Right atrium auricular region (tissue), 2 donors: ENCODE measurements around the gene JDP2. TPM values are rescaled to one million over a fixed set of nuclear protein-coding genes. Genes with fewer than 3 reads are reported as not detected.

Experiments used
- DNase-seq: peaks from one replicate; pipeline ENCODE4 v3.0.0-alpha.2; 2019; ENCODE audit warnings: low spot score
- H3K27ac ChIP-seq, 2 donors: fragments of 200-600 bp; sonication (generic); 1 replicate in 1 of 2; 2 replicates in 1 of 2; pipeline ENCODE4 v1.5.1; 2016 to 2019
- H3K27me3 ChIP-seq, 2 donors: fragments of 200-600 bp; sonication (generic); one replicate each; pipeline versions ENCODE4 v1.5.1 to v1.6.0; 2017 to 2019
- H3K36me3 ChIP-seq: fragments of 200-600 bp; sonication (generic); one replicate; pipeline ENCODE4 v1.5.1; 2016
- H3K4me1 ChIP-seq, 2 donors: fragments of 200-600 bp; sonication (generic); one replicate each; pipeline versions ENCODE4 v1.5.1 to v1.6.0; 2017 to 2019
- H3K4me3 ChIP-seq, 2 donors: fragments of 200-600 bp; sonication (generic); 1 replicate in 1 of 2; 2 replicates in 1 of 2; pipeline ENCODE4 v1.5.1; 2017 to 2019; ENCODE audit warnings: mild to moderate bottlenecking in 1 of 2, moderate library complexity in 1 of 2
- H3K9me3 ChIP-seq, 2 donors: fragments of 200-600 bp; sonication (generic); one replicate each; pipeline ENCODE4 v1.5.1; 2019
- total RNA-seq, 2 donors: library from RNA; depleted of rRNA; stranded (reverse); fragments of >200 nt; gene quantifications; one replicate each; pipeline ENCODE4 v1.1.0, GENCODE V29; 2016
- TF ChIP-seq, protein P1 (sequence below), 2 donors: fragments of 200-600 bp; sonication (generic); IDR thresholded peaks; one replicate each; pipeline ENCODE4 v1.5.1; 2019; ENCODE audit warnings: antibody characterized with exemption in 2 of 2

The JDP2 gene
- total RNA-seq, 2 donors from 2014 or later = 46.1 to 67.4 TPM

- Histone ChIP-seq H3K27ac (peak overlapping the region; percentile 91 to 92), H3K36me3 (peaks cover 30% of the 10 kb centered on the region), H3K4me1 (peaks cover 0 to 65% of the 10 kb centered on the region in 2 donors), H3K9me3 (peaks cover 0 to 1% of the 10 kb centered on the region in 2 donors), H3K4me3 (peak overlapping the region; percentile 72 to 78), H3K27me3 (no peaks in the 10 kb centered on the region)
- no peak for DNase-seq
- TF ChIP-seq, protein P1, sequence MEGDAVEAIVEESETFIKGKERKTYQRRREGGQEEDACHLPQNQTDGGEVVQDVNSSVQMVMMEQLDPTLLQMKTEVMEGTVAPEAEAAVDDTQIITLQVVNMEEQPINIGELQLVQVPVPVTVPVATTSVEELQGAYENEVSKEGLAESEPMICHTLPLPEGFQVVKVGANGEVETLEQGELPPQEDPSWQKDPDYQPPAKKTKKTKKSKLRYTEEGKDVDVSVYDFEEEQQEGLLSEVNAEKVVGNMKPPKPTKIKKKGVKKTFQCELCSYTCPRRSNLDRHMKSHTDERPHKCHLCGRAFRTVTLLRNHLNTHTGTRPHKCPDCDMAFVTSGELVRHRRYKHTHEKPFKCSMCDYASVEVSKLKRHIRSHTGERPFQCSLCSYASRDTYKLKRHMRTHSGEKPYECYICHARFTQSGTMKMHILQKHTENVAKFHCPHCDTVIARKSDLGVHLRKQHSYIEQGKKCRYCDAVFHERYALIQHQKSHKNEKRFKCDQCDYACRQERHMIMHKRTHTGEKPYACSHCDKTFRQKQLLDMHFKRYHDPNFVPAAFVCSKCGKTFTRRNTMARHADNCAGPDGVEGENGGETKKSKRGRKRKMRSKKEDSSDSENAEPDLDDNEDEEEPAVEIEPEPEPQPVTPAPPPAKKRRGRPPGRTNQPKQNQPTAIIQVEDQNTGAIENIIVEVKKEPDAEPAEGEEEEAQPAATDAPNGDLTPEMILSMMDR (IDR thresholded peaks at IDR 0.05) = no peak
These were observed 1.7 kb downstream of the JDP2 start for GRCh38 chr14:75429562-75429961.

GRCh38 chr14:75430116-75430515 is 2.3 kb downstream of the JDP2 start:
- H3K27me3 ChIP-seq = no peaks in the 10 kb centered on the region
- H3K4me3 ChIP-seq = peak overlapping the region; percentile 72 to 78
- H3K36me3 ChIP-seq = peaks cover 36% of the 10 kb centered on the region
- peak overlapping the region; percentile 91 to 92 for H3K27ac ChIP-seq
- H3K9me3 ChIP-seq = no peaks in the 10 kb centered on the region
- TF ChIP-seq, protein P1 (IDR thresholded peaks at IDR 0.05) = no peak
- peak; percentile 81 for DNase-seq
- H3K4me1 ChIP-seq = peaks cover 0 to 70% of the 10 kb centered on the region in 2 donors

- Histone ChIP-seq H3K36me3 (peaks cover 38% of the 10 kb centered on the region), H3K27ac (peak overlapping the region; percentile 91 to 92), H3K9me3 (no peaks in the 10 kb centered on the region), H3K4me1 (peaks cover 0 to 68% of the 10 kb centered on the region in 2 donors), H3K4me3 (peak overlapping the region; percentile 16 to 78), H3K27me3 (no peaks in the 10 kb centered on the region)
- no peak for DNase-seq
- TF ChIP-seq, protein P1 (IDR thresholded peaks at IDR 0.05) = no peak
These were observed 2.7 kb downstream of the JDP2 start for GRCh38 chr14:75430526-75430925.

GRCh38 chr14:75430976-75431375 is 3.2 kb downstream of the JDP2 start:
- no peaks in the 10 kb centered on the region for H3K27me3 ChIP-seq
- H3K9me3 ChIP-seq = no peaks in the 10 kb centered on the region
- TF ChIP-seq, protein P1 (IDR thresholded peaks at IDR 0.05) = no peak
- peak overlapping the region in 1 of 2 donors; percentile 78 for H3K4me3 ChIP-seq
- H3K27ac ChIP-seq = peak overlapping the region; percentile 91 to 92
- H3K4me1 ChIP-seq = peaks cover 0 to 68% of the 10 kb centered on the region in 2 donors
- H3K36me3 ChIP-seq = peaks cover 38% of the 10 kb centered on the region
- no peak for DNase-seq

GRCh38 chr14:75431827-75432226 is 4.0 kb downstream of the JDP2 start:
- DNase-seq = no peak
- H3K9me3 ChIP-seq = no peaks in the 10 kb centered on the region
- no peak overlapping the region for H3K27ac ChIP-seq
- H3K27me3 ChIP-seq = no peaks in the 10 kb centered on the region
- H3K36me3 ChIP-seq = peaks cover 38% of the 10 kb centered on the region
- TF ChIP-seq, protein P1 (IDR thresholded peaks at IDR 0.05) = no peak
- no peak overlapping the region for H3K4me3 ChIP-seq
- H3K4me1 ChIP-seq = peaks cover 0 to 68% of the 10 kb centered on the region in 2 donors

GRCh38 chr14:75432411-75432810 is 4.6 kb downstream of the JDP2 start:
- TF ChIP-seq, protein P1 (IDR thresholded peaks at IDR 0.05) = no peak
- no peak for DNase-seq
- Histone ChIP-seq H3K9me3 (no peaks in the 10 kb centered on the region), H3K27me3 (no peaks in the 10 kb centered on the region), H3K27ac (no peak overlapping the region), H3K4me1 (peaks cover 0 to 69% of the 10 kb centered on the region in 2 donors), H3K4me3 (no peak overlapping the region), H3K36me3 (peaks cover 38% of the 10 kb centered on the region)
